HT1080 (cell line): ENCODE measurements around the gene ARHGAP35. TPM values are rescaled to one million over a fixed set of nuclear protein-coding genes. Genes with fewer than 3 reads are reported as not detected.
"Not testable (repeated sequence)": the region's sequence is repeated elsewhere in the genome, so short reads cannot be mapped to it uniquely, and the experiment has no call there.

Experiments
- DNase-seq: peaks from one replicate; pipeline ENCODE4 v3.0.0-alpha.2; 2015; ENCODE audit warnings: low read depth
- total RNA-seq: library from RNA; depleted of rRNA; stranded (reverse); fragments of >200 nt; shearing (Covaris generic); gene quantifications from 2 replicates; pipeline ENCODE4 v1.2.3, GENCODE V29; 2014

ARHGAP35 gene
- total RNA-seq, 1 experiment from 2014 or later = 23.3 TPM

DNA sequence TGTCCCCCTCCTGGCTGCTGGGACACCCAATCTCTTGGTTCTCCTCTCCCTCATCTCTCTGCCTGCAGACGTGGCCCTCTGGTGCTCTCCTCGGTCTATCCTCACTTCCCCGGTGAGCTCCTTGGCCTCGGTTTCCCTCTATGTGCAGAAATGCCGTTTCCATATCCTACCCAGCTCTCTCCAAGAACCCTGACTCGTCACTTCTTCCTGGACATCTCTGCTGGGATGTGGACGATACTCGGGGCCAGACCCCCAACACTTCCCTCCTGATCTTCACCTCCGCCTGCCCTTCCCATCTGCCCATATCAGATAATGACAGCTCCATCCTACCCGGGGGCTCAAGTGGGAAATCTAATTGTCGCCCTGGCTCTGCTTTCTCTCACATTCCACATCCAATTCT, 18.0 kb upstream of the ARHGAP35 start:
- no peak for DNase-seq

- DNase-seq = no peak
These were observed 16.7 kb upstream of the ARHGAP35 start for GRCh38 chr19:46844067-46844489.

DNA sequence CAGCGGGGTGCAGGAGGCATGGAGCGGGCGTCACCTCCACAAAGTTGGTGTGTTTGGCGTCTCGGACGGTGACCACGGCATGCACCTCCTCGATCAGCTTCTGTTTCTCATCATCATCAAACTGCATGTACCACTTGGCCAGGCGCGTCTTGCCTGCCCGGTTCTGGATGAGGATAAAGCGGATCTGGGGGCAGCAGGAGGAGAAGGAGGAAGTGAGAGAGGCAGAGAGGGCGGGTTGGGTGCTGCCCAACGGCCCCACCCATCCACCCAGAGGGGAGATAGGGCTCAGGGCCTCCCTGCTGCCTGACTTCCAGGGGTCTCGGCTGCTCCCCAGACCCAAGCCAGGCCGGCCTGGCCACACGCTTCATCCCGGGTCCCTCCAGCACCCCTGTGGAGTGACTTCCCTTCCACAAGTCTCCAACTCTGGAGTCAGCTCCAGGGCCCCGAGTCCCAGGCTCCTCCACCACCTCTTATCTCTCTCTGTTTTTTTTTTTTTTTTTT, 14.8 kb upstream of the ARHGAP35 start:
- no peak for DNase-seq

DNA sequence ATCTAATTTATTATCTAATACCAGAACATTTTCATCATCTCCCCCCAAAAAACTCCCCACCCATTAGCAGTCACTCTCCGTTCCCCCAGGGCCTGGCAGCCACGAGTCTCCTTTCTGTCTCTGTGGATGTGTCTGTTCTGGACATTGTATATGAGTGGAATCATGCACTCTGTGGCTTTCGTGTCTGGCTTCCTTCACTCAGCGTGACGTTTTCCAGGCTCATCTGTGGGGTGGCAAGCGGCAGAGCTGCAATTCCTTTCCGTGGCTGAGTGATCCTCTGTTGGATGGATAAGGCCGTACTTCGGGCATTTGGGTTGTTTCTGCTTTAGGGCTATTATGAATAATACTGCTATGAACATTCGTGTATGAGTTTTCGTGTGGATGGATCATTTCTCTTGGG, 13.3 kb upstream of the ARHGAP35 start:
- DNase-seq = no peak

GRCh38 chr19:46848389-46848788, 12.4 kb upstream of the ARHGAP35 start:
- DNase-seq = no peak

GRCh38 chr19:46849610-46850009, 11.2 kb upstream of the ARHGAP35 start:
- no peak for DNase-seq

DNA sequence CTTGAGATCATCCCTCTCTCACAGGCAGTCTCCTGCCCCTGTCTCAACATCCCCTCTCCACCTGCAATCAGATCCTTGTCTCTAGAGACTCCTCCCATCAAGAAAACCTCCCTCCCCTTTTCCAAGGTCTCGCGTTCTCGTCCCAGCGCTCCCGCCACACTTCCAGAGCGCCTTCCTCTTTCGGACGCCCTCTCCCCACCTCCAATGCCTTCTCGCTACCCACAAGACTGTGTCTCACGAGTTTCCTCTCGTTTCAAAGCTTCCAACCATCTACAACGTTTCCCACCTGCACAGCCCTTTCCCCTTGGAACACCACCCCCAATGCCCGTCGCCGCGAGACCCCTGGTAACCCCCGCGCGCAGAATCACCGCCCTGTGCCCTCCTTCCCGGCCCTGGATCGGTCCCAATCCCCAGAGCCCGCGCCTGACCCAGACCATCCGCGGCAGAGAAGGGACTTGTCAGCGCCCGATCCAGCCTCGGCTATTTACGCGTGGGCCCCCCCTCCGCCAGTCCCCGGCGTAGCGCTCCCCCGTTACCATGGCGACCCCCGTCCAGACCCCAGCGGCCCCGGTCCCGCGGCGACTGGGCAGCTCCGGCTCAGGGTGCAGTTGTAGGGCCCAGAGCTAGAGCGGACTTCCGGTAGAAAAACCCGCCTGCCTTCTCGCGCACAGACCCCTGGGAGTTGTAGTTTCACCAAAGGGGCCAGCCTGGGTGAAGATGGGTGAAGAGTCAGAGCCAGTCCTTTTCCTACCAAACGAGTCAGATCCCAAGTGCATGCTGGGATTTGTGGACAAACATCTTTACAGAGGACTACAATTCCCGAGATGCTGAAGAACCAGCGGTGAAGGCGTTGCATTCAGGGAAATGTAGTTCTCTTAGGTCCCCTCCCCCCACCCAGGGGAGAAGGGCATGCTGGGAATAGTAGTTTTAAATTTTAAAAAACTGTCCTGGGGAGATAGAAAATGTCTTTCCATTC, 10.3 kb upstream of the ARHGAP35 start, which contains the start of gene AP2S1:
Gene AP2S1 (minus strand): TSS at position 619 of the 976 bp plus-strand sequence. CDS start 80 bp downstream, at position 539.
- peak; percentile 100 for DNase-seq

- DNase-seq = no peak
These were observed 8.0 kb upstream of the ARHGAP35 start for GRCh38 chr19:46852830-46853229.

- not testable (repeated sequence) for DNase-seq
These were observed 6.1 kb upstream of the ARHGAP35 start for GRCh38 chr19:46854698-46855097.

GRCh38 chr19:46856062-46857022, 4.5 kb upstream of the ARHGAP35 start:
- DNase-seq = peak; percentile 87

GRCh38 chr19:46859637-46860124, 1.1 kb upstream of the ARHGAP35 start:
- no peak for DNase-seq

GRCh38 chr19:46860125-46860845, 512 bp upstream of the ARHGAP35 start:
- DNase-seq = peak; percentile 99

DNA sequence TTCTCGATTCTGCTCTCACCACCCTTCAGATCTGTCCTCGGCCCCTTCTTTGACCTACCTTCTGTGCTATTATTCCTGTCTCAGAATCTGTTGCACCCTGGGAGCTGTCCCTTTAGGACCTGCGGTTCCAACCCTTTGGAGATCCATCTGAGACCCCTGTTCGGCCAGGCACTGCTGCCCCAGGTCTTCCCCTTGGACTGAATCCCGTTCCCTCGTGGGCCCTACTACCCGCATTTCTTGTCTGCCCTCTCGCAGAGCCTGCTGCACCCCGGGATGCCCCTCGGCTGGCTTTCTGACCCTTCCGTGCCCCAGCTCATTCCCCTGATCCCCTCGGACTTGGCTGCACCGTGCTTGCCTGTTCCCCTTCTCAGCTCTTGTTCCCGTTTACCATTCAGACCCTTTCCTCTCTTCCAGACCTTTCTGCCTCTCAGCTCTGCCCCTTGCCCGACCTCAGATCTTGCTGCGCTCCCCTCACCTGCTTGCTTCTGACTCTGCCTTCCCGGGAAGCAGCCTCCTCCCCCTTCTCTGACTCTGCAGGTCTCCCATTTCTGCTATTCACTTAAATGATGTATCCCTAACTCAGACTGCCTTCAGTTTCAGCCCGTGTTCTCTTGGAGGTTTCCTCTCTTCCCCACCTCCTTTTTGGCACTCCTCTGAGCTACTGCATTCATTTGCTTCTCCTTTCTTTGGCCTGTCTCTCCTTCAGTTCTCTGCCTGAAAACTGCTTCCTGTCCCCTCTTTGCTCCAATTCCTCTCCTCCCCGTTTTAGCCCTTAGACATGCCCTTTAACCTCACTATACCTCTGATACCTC, 1.1 kb downstream of the ARHGAP35 start:
- no peak for DNase-seq

- DNase-seq = no peak
These were observed 1.7 kb downstream of the ARHGAP35 start for GRCh38 chr19:46862503-46862834.

GRCh38 chr19:46862974-46863632, 2.3 kb downstream of the ARHGAP35 start:
- no peak for DNase-seq

DNA sequence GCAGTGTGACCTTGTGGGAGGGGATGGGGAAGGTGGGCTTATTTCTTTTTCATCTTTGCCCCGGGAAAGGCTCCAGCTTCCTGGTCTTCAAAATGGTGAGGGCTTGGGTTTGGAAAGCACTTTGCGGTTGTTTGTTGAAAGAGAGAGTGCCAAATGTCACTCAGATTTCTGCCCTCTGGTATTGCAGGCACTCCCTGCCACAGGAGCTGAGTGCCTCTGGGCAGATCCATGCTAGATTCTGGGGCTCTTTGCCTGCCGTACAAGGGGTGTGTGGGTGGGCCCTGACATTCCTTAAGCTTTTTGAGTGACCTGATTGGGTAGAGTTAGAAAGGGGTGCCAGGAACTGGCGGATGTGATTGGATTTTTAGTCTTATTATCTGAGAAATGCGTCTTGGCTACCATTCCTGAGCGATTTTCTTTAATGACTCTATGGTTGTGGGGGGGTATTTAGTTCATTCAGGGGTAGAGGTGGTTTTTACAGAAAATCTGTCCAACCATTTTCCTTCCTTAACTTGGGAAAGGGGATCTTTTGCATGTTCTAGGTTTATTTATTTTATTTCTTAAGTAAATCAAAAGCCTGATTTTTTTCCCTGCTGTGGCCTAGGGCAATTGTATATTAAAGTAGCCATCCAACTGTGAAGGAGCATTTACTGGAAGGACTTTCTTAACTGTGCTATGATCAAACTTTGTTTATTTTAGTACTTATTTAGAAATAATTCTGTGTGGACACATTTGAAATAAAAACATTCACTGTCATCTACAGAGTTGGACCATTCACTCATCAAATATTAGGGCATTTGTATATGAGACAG, 3.2 kb downstream of the ARHGAP35 start:
- DNase-seq = peak; percentile 42

DNA sequence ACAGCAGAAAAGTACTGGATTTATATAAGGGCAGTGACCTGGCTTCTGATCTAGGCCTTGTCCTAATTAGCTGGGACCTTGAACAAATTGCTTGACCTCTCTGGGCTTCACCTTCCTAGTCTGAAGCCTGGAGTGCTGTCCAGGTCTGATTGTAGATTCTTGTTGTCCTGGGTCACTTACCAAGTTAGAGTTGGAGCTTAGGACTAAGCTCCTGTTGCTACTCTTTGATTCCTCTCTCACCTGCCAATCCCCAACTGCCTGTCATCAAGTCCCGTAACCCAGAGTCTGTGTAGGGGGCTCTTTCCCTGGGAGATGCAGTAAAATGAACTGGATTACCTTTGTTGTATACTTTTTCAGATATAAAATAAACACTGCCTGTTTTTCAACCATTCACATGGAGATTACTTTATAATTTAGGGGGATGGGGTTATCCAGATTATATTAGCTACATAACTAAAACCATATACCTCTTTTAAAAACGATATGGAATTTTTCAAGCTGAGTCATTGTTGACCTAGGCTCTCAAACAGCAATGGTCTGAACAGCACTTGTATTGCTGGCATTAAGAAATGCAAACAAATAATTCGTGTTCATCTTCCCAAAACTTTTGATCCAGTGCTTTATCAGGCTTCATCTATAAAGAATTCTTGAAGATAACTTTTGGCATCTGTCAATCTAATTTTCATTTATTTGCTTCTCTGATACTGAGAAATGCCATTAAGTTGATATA, 5.8 kb downstream of the ARHGAP35 start:
- no peak for DNase-seq

DNA sequence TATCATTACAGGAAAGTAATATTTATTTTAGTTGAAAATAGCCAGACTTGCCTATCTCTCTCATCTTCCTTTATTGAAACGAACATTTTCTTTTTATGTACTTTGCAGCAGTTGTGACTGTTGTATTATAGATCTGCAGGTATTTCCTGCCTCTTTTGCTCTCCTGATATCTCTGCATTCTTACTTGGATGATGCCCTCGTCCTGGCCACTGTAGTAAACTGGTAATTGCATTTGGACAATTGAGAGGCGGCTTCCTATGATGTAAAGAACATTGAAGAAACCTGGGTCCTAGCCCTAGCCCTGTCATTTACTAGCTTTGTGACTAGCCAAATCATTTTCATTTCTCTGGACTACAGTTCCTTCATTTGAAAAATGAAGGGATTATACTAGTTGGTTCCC, 6.4 kb downstream of the ARHGAP35 start:
- no peak for DNase-seq
